ENCODE results near the gene NLK.

DNA sequence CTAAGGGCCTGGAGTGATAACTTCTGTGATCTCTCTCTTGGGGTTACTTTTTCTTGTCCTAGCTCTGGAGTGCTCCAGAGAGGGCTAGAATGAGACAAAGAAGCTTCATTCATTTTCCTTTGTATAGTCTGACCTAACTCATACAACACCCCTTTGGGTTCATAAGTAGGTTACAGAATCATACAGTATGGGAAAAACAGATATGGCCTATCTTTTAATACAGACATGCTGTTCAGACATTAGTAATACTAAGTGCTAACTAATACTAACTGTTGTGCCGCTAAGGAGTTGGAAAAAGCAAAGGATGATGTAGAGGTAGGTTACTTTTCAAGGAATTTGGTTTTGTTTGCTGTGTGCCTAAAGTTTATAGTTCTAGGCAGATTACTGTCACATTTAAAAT is 84.7 kb downstream of the NLK start:
- no peak for TF ChIP-seq CTCF (IDR thresholded peaks at IDR 0.05)
- TF ChIP-seq POLR2A (IDR thresholded peaks at IDR 0.05): no peak

Measured in body of pancreas (tissue), 4 donors.